Epithelial cell of prostate (primary cell): ENCODE data around the gene PGLYRP4.
"Not testable (repeated sequence)": the region's sequence is repeated elsewhere in the genome, so short reads cannot be mapped to it uniquely, and the experiment has no call there.

Source experiments
- DNase-seq: peaks from one replicate; pipeline ENCODE4 v3.0.0-alpha.2; 2011; ENCODE audit warnings: low read depth, low spot score
- H3K27ac ChIP-seq: fragments of 450-650 bp; 2 replicates; pipeline ENCODE4 v1.5.1; 2017; ENCODE audit warnings: mild to moderate bottlenecking

Gene PGLYRP4

DNA sequence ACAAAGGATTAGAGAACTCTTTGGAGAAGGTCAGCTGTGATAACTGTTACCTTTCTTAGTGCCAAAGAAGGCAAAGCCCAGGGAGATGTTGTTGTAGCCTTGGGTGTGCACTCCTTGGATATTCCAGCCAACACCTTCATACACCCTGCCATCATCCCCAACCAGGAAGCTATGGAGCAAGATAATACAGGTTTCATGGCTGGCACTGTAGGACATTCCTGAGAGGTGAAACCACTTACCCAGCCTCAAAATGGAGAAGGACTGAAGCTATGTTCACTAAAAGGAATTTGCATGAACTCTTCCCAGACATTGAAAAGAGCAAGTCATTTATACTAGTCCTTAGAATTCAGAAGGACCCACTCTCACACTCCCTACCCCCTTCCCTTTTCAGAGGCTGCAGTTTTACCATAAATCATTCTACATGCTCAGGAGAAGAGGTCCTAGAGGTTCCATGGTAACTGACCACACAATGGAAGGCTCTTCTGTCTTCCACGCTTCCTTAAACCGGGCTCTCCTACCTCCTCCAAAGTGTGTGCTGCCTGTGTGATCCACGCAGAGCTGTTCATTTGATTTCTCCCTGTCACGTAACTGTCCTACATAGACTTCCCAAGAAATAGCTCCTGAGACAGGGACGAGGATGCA lies 5.5 kb downstream of the PGLYRP4 start:
- peak overlapping the region; percentile 37 for H3K27ac ChIP-seq
- no peak for DNase-seq

DNA sequence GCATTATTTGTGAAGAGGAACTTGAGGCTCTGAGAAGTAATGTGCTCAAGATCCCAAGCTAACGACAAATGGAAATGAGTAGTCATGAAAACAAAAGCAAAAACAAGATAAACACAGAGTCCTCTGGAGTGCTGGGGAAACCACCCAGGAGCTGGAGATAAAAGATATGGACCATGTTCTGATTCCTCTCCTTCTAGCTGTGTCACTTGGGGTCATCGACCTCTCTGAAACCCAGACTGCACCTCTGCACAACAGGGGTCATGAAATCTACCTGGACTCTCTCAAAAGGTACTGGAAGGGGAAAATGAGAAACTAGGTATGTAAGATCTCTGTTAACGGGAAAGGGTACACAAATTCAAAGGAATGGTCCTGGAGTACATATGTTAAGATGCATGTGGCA lies 6.5 kb downstream of the PGLYRP4 start:
- no peak overlapping the region for H3K27ac ChIP-seq
- DNase-seq, result no peak

DNA sequence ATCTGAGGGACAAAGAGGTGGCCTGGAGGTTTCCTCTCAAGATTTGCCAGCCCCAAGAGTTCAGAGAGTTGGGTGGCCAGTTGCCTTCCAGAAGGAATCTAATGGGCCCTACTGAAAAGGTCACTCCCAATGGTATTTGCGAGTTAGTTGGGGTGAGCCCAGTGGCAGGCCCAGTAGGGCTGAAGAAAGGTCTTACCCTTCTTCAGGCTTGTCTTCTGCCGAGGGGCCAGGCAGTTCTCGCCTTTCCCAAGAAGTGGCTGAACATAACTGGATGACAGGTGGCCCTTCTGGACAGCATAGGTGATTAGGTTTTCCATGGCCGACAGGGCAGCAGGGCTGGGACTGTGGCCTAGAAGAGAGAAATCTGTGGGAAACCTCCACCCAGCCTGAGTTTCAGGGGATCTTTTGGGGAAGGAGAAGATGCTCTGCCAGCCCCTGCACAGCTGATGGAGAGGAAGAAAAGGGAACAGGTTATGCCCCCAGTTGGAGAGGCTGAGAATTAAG lies 7.2 kb downstream of the PGLYRP4 start:
- no peak overlapping the region for H3K27ac ChIP-seq
- no peak for DNase-seq

DNA sequence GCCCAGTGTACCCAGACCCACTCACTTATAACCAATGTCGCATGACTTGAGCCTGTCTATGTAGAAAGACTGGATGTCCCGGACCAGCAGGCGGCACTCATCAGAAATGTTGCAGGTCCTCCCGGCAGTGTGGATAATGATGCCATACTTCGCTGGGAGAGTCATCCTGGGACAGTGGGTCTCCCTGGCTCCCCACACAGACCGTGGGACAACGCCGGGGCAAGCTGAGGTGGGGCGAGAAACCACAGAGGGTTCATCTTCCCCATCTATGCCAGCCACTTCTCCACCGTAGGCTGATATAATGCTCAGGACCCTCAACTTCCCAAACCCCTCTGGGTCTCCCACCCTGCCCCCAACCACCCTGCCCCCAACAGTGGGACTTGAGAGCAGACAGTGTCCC lies 8.3 kb downstream of the PGLYRP4 start:
- H3K27ac ChIP-seq, result no peak overlapping the region
- no peak for DNase-seq

DNA sequence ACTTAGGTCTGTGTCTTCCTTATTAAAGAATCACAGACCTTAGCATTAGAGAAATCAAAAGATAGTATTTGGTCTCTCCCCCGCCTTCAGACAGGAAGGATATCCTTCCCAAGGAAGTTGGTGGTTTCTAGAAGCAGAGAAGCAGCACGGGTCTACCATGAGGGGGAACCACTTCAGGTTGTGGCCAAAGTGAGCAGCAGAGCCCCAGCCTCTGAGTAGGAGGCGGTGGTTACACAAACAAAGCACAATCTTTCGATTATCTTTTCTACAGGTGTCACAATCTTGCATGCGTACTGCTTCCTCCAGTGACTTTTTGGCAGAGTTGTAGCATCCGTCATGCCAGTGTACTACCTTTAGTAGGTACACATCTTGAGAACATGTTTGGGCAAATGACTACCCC lies 8.8 kb downstream of the PGLYRP4 start:
- no peak for DNase-seq
- H3K27ac ChIP-seq, result no peak overlapping the region

DNA sequence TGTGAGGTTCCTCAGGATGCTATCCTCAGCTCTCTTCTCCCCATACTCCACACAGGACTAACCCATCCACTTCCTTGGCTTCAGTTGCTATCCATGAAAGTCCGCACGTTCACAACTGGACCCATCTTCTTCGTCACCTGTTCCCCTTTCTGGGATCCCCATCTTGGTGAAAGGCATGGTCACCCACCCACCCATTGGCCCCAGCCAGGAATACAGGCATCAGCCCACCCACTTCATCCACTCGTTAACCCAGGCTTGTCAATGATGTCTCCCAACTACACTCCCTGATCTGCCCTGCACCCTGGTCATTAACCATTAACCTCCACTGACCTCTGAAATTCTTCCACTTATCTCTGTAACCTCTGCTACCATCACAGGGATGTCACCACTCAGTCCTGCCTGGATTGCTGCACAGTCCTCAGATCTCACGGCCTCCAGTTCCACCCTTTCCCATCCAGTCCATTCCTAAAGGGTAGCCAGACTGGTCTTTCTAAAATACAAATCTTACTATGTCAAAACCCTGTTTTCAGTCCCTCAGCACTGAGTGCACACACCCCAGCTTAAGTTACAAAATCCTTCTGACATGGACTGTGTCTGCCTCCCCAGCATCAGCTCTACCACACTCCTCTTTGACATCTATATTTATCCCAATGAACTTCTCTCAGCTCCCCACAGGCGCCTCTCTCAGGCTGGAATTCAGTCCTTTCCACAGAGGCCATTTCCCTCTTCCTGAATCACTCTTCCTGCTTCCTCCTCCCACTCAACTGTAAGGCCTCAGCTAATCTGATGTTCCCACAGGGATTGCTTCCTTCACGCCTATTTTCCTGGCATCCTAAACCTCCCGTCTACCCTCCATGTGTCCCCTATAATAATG lies 10.4 kb downstream of the PGLYRP4 start:
- no peak overlapping the region for H3K27ac ChIP-seq
- no peak for DNase-seq

DNA sequence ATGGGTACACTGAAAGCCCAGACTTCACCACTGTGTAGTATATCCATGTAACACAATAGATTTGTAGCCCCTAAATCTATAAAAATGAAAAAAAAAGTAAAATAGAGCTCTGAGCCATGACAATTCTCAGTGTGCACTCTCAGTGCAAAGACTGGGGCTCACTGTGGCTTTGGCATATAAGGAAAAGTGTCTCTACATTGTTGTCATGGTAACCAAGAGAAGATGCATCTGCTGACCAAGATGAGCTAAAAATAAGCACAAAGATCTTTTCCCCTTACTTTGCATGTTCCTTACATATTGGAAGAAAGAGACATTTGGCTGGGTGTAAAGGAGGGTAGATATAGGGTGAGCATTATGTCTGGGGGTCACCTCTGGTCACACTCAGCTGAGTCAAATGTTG lies 12.0 kb downstream of the PGLYRP4 start:
- H3K27ac ChIP-seq, result no peak overlapping the region
- DNase-seq, result no peak

DNA sequence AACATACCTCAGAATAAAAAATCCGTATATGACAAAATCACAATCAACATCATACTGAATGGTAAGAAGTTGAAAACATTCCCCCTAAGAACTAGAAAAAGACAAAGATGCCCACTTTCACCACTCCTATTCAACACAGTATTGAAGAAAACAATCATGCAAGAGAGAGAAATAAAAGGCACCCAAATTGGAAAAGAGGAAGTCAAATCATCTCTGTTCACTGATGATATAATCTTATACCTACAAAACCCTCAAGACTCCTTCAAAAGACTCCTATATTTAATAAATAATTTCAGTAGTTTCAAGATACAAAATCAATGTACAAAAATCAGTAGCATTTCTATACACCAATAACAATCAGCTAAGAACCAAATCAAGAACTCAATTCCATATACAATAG lies 14.7 kb downstream of the PGLYRP4 start:
- no peak for DNase-seq
- no peak overlapping the region for H3K27ac ChIP-seq

DNA sequence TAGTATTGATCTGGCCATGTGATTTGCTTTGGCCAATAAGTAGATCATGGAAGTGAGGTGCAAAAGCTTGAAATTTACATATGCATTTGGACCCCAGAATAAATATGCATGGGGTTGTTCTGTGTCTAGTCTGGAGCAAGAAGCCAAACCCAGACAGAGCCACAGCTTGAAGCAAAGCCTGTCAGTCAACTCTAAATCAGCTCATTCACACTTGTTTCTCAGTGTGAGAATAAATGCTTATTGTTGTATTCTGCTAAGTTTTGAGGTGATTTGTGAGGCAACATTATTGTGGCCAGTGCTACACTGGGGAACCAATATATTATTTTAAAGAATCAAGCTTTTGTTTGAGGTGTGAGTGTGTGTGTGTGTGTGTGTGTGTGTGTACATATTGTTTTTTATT lies 23.7 kb downstream of the PGLYRP4 start:
- DNase-seq, result no peak
- H3K27ac ChIP-seq, result no peak overlapping the region

DNA sequence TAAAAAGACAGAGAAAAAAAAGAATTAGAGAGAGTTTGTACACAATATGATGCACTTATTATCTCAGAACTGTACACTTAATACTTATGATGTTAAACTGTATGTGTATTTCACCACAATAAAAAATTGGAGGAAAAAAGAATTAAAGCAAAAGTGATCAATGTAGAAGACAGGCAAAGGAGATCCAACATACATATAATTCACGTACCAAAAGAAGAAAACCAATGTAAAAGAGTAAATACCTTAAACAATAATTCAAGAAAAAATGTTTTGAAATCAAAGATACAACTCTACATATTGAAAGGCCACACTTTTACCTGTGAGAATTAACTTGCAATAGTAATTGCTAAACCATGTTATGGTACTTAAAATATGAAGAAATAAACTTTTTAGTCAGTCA lies 26.1 kb downstream of the PGLYRP4 start:
- DNase-seq, result no peak
- H3K27ac ChIP-seq, result no peak overlapping the region

DNA sequence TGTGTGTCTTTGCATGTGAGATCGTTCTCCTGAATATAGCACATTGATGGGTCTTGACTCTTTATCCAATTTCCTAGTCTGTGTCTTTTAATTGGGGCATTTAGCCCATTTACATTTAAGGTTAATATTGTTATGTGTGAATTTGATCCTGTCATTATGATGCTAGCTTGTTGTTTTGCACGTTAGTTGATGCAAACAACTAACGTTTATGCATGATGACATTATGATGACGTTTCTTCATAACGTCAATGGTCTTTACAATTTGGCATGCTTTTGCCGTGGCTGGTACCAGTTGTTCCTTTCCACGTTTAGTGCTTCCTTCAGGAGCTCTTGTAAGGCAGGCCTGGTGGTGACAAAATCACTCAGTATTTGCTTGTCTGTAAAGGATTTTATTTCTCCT lies 30.5 kb downstream of the PGLYRP4 start:
- DNase-seq, H3K27ac ChIP-seq: not testable (repeated sequence)

DNA sequence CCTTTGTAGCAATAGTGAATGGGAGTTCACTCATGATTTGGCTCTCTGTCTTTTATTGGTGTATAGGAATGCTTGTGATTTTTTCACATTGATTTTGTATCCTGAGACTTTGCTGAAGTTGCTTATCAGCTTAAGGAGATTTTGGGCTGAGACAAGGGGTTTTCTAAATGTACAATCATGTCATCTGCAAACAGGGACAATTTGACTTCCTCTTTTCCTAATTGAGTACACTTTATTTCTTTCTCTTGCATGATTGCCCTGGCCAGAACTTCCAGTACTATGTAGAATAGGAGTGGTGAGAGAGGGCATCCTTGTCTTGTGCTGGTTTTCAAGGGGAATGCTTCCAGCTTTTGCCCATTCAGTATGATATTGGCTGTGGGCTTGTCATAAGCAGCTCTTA lies 32.6 kb downstream of the PGLYRP4 start:
- not testable (repeated sequence) for H3K27ac ChIP-seq

DNA sequence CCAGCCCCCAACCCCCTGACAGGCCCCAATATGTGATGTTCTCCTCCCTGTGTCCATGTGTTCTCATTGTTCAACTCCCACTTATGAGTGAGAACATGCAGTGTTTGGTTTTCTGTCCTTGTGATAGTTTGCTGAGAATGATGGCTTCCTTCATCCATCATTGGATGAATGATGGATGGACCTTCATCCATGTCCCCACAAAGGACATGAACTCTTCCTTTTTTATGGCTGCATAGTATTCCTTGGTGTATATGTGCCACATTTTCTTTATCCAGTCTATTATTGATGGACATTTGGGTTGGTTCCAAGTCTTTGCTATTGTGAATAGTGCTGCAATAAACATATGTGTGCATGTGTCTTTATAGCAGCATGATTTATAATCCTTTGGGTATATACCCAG lies 34.3 kb downstream of the PGLYRP4 start:
- not testable (repeated sequence) for H3K27ac ChIP-seq, DNase-seq

More for the DNA sequence above, 32.6 kb downstream of the PGLYRP4 start:
- not testable (repeated sequence) for DNase-seq

DNA sequence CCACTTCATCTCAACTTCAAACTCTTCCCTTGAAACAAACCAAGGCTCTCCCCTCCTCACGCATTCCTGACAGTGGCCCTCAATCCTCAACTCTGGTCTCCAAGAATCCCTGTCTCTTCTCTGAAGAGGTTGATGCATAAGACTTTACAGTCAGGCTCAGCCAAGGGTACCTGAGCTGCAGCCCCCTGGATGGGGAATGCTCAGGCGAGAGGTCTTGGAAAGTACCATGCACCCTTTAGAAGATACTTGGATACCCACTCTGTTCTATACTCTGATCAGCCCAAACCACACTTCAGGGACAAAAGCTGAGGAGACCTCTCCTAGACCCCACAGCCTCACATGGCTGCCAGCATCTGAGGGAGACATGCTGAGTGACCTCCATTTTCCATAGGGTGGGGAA lies 35.4 kb downstream of the PGLYRP4 start:
- no peak for DNase-seq

DNA sequence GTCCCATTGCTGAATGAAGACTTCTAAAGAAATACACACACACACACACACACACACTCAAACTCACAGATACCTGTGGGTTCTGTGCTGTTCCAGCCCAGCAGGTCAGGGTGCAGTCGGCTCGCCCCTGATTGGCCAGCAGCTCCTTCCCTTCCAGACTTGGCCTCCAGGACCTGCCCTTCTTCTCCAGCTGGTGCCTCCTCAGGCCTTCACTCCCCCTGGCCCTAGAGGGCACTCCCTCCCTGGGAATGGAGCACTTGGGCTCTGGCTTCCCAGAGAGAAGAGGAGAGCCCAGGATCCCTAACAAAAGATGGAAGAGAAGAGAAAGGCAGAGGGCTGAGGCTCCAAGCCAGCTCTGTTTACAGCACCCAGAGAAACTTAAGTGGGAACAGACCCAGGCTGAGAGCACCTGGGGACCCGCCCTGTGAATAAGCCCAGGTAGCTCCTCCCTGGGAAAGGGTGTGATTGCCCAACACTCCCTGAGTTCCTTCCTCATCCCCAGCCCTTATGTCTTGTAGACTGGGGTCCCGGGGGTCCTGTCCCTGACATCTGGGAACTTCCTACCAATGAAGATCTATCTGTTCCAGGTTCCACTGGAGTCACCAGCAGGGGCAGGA lies 36.0 kb downstream of the PGLYRP4 start, which contains the start of gene PGLYRP3:
Gene PGLYRP3 (minus strand): TSS at position 383 of the 617 bp plus-strand sequence. CDS start 2,287 bp downstream, outside the sequence.
- peak within 1 kb of the TSS; percentile 21 for H3K27ac ChIP-seq
- DNase-seq, result no peak

More for the DNA sequence above, 35.4 kb downstream of the PGLYRP4 start:
- H3K27ac ChIP-seq, result no peak overlapping the region

DNA sequence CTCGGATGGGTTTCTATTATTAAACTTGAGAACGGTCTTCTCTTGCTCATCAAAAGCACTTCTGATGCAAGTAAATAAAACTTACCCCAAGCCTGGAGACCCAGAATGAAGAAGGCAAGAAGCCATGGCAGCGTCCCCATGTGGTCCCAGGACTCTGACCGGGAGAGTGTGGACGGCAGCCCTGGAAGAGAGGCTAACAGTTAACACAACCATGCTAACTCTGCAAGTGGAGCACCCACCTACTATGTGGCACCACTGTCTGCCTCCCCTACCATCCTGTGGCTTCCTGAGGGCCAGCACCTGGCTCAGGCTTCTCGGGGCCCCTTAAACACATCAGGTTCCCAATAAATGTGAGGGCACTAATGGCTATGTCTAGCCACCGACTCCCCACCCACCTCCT lies 38.1 kb downstream of the PGLYRP4 start:
- no peak overlapping the region for H3K27ac ChIP-seq
- no peak for DNase-seq

DNA sequence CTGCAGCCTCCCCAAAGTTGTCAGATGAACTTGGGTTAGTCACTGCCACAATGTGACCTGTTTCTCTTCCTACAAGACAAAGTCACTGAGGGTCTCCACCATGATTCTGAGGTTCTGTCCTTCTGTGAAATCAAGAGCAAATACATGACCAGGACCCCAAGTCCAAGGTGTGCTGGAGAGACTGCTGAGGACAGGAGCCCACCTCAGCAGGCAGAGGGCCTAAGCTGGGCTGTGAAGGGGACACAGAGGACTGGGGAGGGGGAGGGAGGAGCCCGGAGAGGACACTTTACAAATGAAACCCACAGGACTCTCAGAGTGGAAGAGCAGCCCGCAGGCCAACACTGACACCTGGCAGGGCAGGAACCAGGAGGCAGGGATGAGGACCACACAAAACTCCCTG lies 39.2 kb downstream of the PGLYRP4 start:
- no peak overlapping the region for H3K27ac ChIP-seq
- no peak for DNase-seq

DNA sequence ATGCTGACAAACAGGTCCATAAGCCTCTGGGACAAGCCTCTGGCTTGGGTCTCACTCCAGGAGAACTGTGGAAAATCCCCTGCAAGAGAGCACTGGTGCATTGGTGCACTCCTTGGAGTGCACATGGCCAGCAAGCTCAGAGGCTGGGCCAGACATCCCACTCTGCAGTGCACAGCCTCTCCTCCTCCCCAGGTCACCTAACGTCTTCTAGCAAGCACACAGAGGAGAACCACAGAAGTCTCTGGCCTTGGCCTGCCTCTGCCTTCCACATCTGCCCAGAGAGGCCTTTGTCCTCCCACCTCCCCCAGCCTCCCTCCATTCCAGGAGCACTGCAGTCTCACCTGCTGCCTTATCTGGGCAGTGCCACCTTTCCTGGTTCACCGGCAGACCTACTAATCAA lies 40.1 kb downstream of the PGLYRP4 start:
- no peak overlapping the region for H3K27ac ChIP-seq
- DNase-seq, result no peak

DNA sequence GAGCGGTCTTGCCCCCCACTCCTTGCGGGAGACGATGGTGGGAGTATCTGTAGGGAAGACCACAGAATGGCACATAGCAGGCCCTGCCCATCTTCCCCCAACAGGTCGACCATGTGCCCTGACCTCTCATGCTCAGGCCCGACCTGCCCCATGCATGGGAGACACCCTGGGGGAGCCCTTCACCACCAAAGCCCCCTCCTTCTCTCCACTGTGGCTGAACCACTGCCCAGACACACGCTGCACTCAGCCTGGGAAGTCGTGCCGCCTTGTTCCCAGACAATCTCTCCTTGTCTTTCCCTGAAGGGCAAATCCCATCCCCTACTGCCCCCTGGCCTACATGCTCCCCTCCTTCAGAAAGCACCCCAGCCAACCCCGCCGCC lies 41.4 kb downstream of the PGLYRP4 start:
- no peak for DNase-seq
- H3K27ac ChIP-seq, result no peak overlapping the region

DNA sequence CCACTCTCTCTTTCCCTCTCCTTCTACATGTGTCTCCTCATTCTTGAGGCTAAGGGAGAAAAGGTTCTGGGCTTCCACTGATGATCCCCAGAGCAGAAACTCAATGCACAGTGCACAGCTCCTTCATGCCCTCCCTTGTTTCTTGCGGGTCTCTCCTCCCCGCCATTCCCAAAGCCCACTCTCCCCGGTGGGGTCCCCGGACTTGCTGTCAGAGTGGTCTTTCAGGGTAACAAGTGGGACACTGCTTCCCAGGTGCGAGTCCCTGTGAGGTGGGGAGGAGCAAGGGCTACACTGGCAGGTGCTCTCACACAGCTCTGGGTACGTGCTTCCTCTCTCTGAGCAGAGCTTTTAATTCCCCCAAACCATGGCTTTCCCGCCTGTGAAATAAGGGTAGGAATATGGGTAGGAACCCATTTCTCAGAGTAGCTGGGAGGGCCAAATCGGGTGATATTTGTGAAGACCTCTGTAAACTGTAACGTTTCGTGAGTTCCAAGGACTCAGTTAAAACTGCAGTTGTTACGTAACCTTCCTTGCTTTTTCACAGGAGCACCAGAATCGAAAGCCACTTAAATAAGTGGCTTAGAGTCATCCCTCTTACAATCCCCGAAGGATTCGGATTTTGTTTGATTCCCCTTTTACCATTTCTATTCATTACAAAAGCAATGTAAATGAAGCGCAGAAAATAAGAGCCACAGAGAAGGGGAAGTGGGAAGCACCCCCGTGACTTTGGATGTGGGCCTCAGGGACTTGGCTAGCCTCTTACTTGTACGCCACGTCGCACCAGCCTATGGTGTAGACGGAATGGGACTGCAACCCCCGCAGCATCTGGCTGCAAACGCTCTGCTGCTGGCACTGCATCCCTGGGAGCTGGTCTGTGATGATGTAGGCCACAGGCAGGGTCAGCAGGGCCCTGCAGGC lies 42.1 kb downstream of the PGLYRP4 start:
- H3K27ac ChIP-seq, result no peak overlapping the region
- DNase-seq, result no peak
